Upper lobe of left lung (tissue), 6 donors: ENCODE results near the gene FRZB. TPM values are rescaled to one million over a fixed set of nuclear protein-coding genes. Genes with fewer than 3 reads are reported as not detected.
"Not testable (repeated sequence)": the region's sequence is repeated elsewhere in the genome, so short reads cannot be mapped to it uniquely, and the experiment has no call there.

ENCODE experiments used
- ATAC-seq, 2 donors: fragments of 200-7000 bp; cut with Tn5 transposase; one replicate each; pipeline ENCODE4 v1.9.1; 2022; ENCODE audit warnings: mild to moderate bottlenecking in 2 of 2, moderate library complexity in 2 of 2; ENCODE audit not compliant: low FRiP score in 2 of 2
- DNase-seq, 2 donors: peaks; one replicate each; pipeline ENCODE4 v3.0.0-alpha.2; 2019 to 2020
- H3K27ac ChIP-seq, 4 donors: fragments of 200-600 bp; sonication (generic); one replicate each; pipeline ENCODE4 v1.5.1; 2016 to 2019
- H3K27me3 ChIP-seq, 4 donors: fragments of 200-600 bp; sonication (generic); one replicate each; pipeline ENCODE4 v1.5.1; 2017 to 2019
- H3K36me3 ChIP-seq, 4 donors: fragments of 200-600 bp; sonication (generic); one replicate each; pipeline ENCODE4 v1.5.1; 2016 to 2019
- H3K4me1 ChIP-seq, 4 donors: fragments of 200-600 bp; sonication (generic); one replicate each; pipeline ENCODE4 v1.5.1; 2018 to 2019
- H3K4me3 ChIP-seq, 4 donors: fragments of 200-600 bp; sonication (generic); one replicate each; pipeline ENCODE4 v1.5.1; 2017 to 2019; ENCODE audit warnings: mild to moderate bottlenecking in 2 of 4, moderate library complexity in 1 of 4
- H3K9me3 ChIP-seq, 4 donors: fragments of 200-600 bp; sonication (generic); one replicate each; pipeline ENCODE4 v1.5.1; 2018 to 2019
- EP300 ChIP-seq, 4 donors: sonication (generic); formaldehyde crosslinking; IDR thresholded peaks; one replicate each; pipeline ENCODE4 v1.5.1; 2017; ENCODE audit warnings: antibody characterized with exemption in 4 of 4, control low read depth in 2 of 4
- POLR2A ChIP-seq, 4 donors: fragments of 450-650 bp; IDR thresholded peaks; one replicate each; pipeline ENCODE4 v1.5.1; 2016 to 2017; ENCODE audit warnings: antibody characterized with exemption in 4 of 4, mild to moderate bottlenecking in 2 of 4
- POLR2AphosphoS5 ChIP-seq, 2 donors: sonication (generic); formaldehyde crosslinking; IDR thresholded peaks; one replicate each; pipeline ENCODE4 v1.5.1; 2017; ENCODE audit warnings: antibody characterized with exemption in 2 of 2
- WGBS, 2 donors: methylation state at CpG; one replicate each; pipeline ENCODE4 v1.1.5; 2017 to 2018; 5-methylcytosine and 5-hydroxymethylcytosine counted together
- total RNA-seq, 6 donors: library from RNA; depleted of rRNA in 4 of 6; stranded (reverse); fragments of >200 nt in 4 of 6; gene quantifications; one replicate each; pipeline versions ENCODE4 v1.1.0 to v1.2.1, GENCODE V29; 2016 to 2021
- TF ChIP-seq, protein P1 (sequence below), 6 experiments: fragments of 450-650 bp in 4 of 6; fragments of 200-600 bp in 2 of 6; sonication (generic) in 2 of 6; IDR thresholded peaks; one replicate each; pipeline ENCODE4 v1.5.1; 2016 to 2019; ENCODE audit warnings: antibody characterized with exemption in 6 of 6
- donor health status: DM: no; HTN: no; CAD: no; lungs with moderate emphysema.
- donor health status: DM: no; HTN: yes; CAD: no; lungs with severe emphysema.

Gene FRZB
- total RNA-seq, 6 donors from 2014 or later: 0.39 to 5.7 (median 3.3) TPM; not detected in 1

DNA sequence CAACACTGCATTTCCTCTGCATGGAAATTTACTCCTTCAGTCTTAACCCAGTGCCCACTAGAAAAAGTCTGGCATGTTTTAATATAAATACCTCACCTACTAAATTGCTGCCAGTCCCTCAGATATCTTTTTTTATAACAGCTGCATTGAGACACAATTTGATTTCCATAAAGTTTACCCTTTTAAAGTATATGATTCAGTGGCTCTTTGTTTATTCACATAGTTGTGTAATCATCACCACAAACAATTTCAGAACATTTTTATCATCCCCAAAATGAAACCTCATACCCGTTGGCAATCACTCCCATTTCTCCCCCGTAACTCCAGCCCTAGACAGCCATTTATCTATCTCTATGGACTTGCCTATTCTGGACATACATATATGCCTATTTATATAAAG is 17.0 kb upstream of the FRZB start:
- TF ChIP-seq, protein P1, sequence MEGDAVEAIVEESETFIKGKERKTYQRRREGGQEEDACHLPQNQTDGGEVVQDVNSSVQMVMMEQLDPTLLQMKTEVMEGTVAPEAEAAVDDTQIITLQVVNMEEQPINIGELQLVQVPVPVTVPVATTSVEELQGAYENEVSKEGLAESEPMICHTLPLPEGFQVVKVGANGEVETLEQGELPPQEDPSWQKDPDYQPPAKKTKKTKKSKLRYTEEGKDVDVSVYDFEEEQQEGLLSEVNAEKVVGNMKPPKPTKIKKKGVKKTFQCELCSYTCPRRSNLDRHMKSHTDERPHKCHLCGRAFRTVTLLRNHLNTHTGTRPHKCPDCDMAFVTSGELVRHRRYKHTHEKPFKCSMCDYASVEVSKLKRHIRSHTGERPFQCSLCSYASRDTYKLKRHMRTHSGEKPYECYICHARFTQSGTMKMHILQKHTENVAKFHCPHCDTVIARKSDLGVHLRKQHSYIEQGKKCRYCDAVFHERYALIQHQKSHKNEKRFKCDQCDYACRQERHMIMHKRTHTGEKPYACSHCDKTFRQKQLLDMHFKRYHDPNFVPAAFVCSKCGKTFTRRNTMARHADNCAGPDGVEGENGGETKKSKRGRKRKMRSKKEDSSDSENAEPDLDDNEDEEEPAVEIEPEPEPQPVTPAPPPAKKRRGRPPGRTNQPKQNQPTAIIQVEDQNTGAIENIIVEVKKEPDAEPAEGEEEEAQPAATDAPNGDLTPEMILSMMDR (IDR thresholded peaks at IDR 0.05): no peak
- TF ChIP-seq POLR2A (IDR thresholded peaks at IDR 0.05): no peak
- no peak for TF ChIP-seq POLR2AphosphoS5 (IDR thresholded peaks at IDR 0.05)
- TF ChIP-seq EP300 (IDR thresholded peaks at IDR 0.05): no peak

DNA sequence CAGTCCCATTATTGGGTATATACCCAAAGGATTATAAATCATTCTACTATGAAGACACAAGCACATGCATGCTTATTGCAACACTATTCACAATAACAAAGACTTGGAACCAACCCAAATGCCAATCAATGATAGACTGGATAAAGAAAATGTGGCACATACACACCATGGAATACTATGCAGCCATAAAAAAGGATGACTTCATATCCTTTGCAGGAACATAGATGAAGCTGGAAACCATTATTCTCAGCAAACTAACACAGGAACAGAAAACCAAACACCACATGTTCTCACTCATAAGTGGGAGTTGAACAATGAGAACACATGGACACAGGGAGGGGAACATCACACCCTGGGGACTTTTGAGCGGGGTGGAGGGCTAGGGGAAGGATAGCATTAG is 13.7 kb upstream of the FRZB start:
- 89 to 95% methylated on average over 1 of the region's 1 CpG for WGBS, 2 donors
- H3K27me3 ChIP-seq, ATAC-seq, DNase-seq, H3K36me3 ChIP-seq, H3K9me3 ChIP-seq, H3K27ac ChIP-seq, H3K4me1 ChIP-seq, H3K4me3 ChIP-seq: not testable (repeated sequence)

More for the DNA sequence above, 17.0 kb upstream of the FRZB start:
- Histone ChIP-seq H3K9me3 (peaks cover 0 to 5% (median 0%) of the 10 kb centered on the region in 4 donors), H3K27ac (no peak overlapping the region), H3K36me3 (no peaks in the 10 kb centered on the region), H3K27me3 (no peaks in the 10 kb centered on the region), H3K4me3 (no peak overlapping the region), H3K4me1 (no peaks in the 10 kb centered on the region)
- DNase-seq (no peak), ATAC-seq (no peak)
- 78 to 79% methylated on average over 2 of the region's 2 CpGs for WGBS, 2 donors

DNA sequence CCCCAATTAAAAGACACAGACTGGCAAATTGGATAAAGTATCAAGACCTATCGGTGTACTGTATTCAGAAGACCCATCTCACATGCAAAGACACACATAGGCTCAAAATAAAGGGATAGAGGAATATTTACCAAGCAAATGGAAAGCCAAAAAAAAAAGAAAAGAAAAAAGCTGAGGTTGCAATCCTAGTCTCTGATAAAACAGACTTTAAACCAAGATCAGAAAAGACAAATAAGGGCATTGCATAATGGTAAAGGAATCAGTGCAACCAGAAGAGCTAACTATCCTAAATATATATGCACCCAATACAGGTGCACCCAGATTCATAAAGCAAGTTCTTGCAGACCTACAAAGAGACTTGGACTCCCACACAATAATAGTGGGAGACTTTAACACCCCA is 10.2 kb upstream of the FRZB start:
- H3K27me3 ChIP-seq, H3K4me1 ChIP-seq, H3K4me3 ChIP-seq, H3K36me3 ChIP-seq, H3K27ac ChIP-seq, ATAC-seq, DNase-seq, H3K9me3 ChIP-seq: not testable (repeated sequence)
- 86 to 87% methylated on average over 1 of the region's 1 CpG for WGBS, 2 donors

DNA sequence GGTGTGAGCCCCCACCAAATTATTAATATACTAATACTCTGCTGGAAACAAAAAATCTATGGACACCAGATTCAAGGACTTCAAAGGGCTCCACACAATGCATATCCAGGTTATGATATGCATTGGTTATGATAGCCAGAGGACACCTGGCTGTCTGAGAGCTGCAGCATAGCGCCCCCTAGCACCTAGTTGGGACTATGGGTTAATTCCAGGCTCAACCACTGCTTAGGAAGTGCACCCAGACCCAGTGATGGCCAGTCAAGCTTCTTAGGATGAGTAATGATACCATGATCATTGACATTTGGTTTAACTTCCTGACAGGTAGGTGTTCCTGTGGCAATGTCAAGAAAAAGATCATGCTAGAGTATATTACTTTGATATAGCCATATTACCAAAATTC is 3.8 kb upstream of the FRZB start:
- H3K27ac ChIP-seq: no peak overlapping the region
- no peak overlapping the region for H3K4me3 ChIP-seq
- peaks cover 0 to 7% (median 0%) of the 10 kb centered on the region in 4 donors for H3K27me3 ChIP-seq
- DNase-seq (no peak), ATAC-seq (no peak)
- no peaks in the 10 kb centered on the region for H3K9me3 ChIP-seq
- TF ChIP-seq EP300 (IDR thresholded peaks at IDR 0.05) (no peak), POLR2A (IDR thresholded peaks at IDR 0.05) (no peak), POLR2AphosphoS5 (IDR thresholded peaks at IDR 0.05) (no peak)
- TF ChIP-seq, protein P1 (IDR thresholded peaks at IDR 0.05): no peak
- H3K36me3 ChIP-seq: no peaks in the 10 kb centered on the region
- peaks cover 11 to 17% (median 16%) of the 10 kb centered on the region in 4 donors for H3K4me1 ChIP-seq
- 11 to 19% methylated on average over 1 of the region's 1 CpG for WGBS, 2 donors

DNA sequence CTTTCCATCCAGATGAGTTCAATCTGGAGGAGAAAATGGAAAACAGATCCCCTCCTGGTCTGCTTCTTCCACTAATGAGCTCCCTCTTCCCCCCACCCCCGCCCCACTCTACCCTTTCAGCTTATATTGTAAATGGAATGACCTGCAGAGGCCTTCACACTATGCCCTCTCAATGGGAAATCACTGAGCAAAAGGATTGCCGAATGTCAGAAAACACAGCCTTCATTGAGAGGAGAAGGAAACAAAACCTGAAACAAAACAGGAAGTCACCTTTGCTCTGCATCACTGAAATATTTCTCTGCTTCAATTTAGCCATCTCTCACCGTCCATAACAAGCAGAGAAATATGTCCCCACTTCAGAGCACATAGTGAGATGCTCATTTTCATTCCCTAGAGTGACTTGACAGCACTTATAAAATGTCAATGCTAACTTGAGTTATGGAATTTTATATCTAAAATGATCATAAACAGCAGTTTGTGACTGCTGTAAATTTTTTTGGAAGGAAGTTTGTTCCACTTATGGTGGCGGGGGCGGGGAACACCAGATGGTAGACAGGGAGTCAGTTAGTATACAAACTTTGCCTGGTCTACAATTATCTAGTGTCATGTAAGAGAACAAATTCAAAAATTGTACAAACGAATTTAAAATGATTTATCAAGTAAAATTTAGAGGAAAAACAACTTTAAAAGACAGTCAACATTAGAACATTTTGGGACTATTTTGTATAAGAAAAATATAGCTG is 1.8 kb upstream of the FRZB start:
- TF ChIP-seq POLR2A (IDR thresholded peaks at IDR 0.05) (no peak), POLR2AphosphoS5 (IDR thresholded peaks at IDR 0.05) (no peak), EP300 (IDR thresholded peaks at IDR 0.05) (no peak)
- TF ChIP-seq, protein P1 (IDR thresholded peaks at IDR 0.05): no peak
- no peak for ATAC-seq
- no peaks in the 10 kb centered on the region for H3K36me3 ChIP-seq
- peaks cover 11 to 17% (median 16%) of the 10 kb centered on the region in 4 donors for H3K4me1 ChIP-seq
- WGBS, 2 donors: 81% methylated on average over 6 of the region's 6 CpGs
- no peak overlapping the region for H3K27ac ChIP-seq
- H3K9me3 ChIP-seq: no peaks in the 10 kb centered on the region
- no peak overlapping the region for H3K4me3 ChIP-seq
- H3K27me3 ChIP-seq: peaks cover 0 to 7% (median 0%) of the 10 kb centered on the region in 4 donors
- DNase-seq: no peak
